GM12874 (cell line): Measurements from ENCODE around the gene HLA-F.

Experiments
- CTCF ChIP-seq: IDR thresholded peaks from 2 replicates; pipeline ENCODE4 v1.5.1; 2011; ENCODE audit warnings: low read depth, mild to moderate bottlenecking, control low read depth, low read length, moderate library complexity; ENCODE audit not compliant: insufficient read depth

The HLA-F gene

GRCh38 chr6:29726571-29727194 lies 3.4 kb downstream of the HLA-F start:
- no peak for TF ChIP-seq CTCF

GRCh38 chr6:29727637-29728036 lies 4.4 kb downstream of the HLA-F start:
- no peak for TF ChIP-seq CTCF

- TF ChIP-seq CTCF, result no peak
These were observed 5.1 kb downstream of the HLA-F start for GRCh38 chr6:29728173-29728874.

GRCh38 chr6:29728875-29729270 lies 5.6 kb downstream of the HLA-F start:
- no peak for TF ChIP-seq CTCF

- TF ChIP-seq CTCF, result no peak
These were observed 6.6 kb downstream of the HLA-F start for GRCh38 chr6:29729774-29730328.

- no peak for TF ChIP-seq CTCF
These were observed 7.4 kb downstream of the HLA-F start for GRCh38 chr6:29730575-29731126.

- TF ChIP-seq CTCF, result no peak
These were observed 8.0 kb downstream of the HLA-F start for GRCh38 chr6:29731281-29731680.
